BJ (cell line): ENCODE data around the gene BRAT1. TPM values are rescaled to one million over a fixed set of nuclear protein-coding genes. Genes with fewer than 3 reads are reported as not detected.

Source experiments
- CTCF ChIA-PET: fragments of 350-600 bp; formaldehyde crosslinking; extraction: SDS; loops from one replicate; lab custom pipeline; 2021; ENCODE audit warnings: antibody characterized with exemption, inconsistent platforms; lab: Yijun Ruan, JAX
- POLR2A ChIA-PET: fragments of 300-600 bp; sonication (Branson Sonifier 250); formaldehyde crosslinking; extraction: SDS; loops from one replicate; lab custom pipeline; 2021; ENCODE audit warnings: antibody characterized with exemption; lab: Charles Lee
- DNase-seq: peaks from one replicate; pipeline ENCODE4 v3.0.0-alpha.2; 2011; ENCODE audit warnings: low read depth
- H3K27me3 ChIP-seq: 2 replicates; pipeline ENCODE4 v1.6.0; 2011; ENCODE audit warnings: low read length; ENCODE audit not compliant: control insufficient read depth, insufficient read depth
- H3K36me3 ChIP-seq: 2 replicates; pipeline ENCODE4 v1.5.1; 2011; ENCODE audit warnings: low read length; ENCODE audit not compliant: control insufficient read depth, insufficient read depth
- H3K4me3 ChIP-seq: 2 replicates; pipeline ENCODE4 v1.5.1; 2011; ENCODE audit warnings: low read depth, mild to moderate bottlenecking, control low read depth, low read length
- polyA plus RNA-seq: library from polyadenylated mRNA; depleted of rRNA; stranded (reverse); fragments of >200 nt; gene quantifications from 2 replicates; pipeline ENCODE4 v1.2.3, GENCODE V29; 2011
- TF ChIP-seq, protein P1 (sequence below): IDR thresholded peaks from 2 replicates; pipeline ENCODE4 v1.5.1; 2011; ENCODE audit warnings: low read depth, mild to moderate bottlenecking, control low read depth, inconsistent platforms, low read length, moderate library complexity; ENCODE audit not compliant: insufficient read depth

Gene BRAT1
- polyA plus RNA-seq, 1 experiment = 17.9 TPM

DNA sequence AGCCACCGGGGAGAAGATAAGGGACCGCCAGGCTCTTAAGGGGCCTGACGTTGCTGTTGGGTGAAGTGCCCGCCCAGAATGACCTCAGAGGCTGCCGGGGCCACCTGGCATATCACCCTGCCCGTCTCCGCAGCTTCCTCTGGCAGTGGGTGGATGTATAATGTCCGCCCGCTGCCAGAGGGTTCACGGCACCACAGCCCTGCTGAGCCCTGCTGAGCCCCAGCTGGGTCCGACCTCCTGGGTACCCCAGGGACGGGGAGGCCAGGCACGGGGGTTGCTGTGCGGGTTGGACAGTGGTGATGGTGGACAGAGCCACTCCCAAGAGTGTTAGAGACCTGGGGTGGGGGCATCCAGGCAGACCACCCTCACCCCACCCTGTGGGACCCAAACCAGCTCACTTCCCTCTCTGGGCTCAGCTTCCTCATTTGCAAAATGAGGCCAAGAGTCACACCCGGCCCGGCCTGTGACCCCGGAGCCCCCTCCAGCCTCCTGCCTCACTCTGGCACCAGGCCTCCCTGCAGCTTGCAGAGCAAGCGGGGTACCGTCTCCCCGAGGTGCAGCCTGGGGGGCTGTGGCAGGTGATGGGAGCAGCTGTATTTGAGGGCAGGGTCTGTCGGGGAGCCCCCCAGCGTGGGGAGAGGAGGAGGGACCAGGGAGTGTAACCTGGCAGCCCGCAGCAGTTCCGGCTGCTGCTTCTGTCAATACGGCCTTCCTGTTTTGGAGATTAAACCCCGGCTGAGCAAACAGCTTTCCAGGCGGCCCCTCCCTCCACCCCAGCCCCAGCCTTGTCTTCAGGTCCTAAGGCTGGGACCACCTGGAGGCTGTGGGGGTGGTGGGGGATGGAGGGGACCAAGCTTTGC lies 44.2 kb downstream of the BRAT1 start:
- H3K36me3 ChIP-seq = no peaks in the 10 kb centered on the region
- no peak overlapping the region for H3K4me3 ChIP-seq
- TF ChIP-seq, protein P1, sequence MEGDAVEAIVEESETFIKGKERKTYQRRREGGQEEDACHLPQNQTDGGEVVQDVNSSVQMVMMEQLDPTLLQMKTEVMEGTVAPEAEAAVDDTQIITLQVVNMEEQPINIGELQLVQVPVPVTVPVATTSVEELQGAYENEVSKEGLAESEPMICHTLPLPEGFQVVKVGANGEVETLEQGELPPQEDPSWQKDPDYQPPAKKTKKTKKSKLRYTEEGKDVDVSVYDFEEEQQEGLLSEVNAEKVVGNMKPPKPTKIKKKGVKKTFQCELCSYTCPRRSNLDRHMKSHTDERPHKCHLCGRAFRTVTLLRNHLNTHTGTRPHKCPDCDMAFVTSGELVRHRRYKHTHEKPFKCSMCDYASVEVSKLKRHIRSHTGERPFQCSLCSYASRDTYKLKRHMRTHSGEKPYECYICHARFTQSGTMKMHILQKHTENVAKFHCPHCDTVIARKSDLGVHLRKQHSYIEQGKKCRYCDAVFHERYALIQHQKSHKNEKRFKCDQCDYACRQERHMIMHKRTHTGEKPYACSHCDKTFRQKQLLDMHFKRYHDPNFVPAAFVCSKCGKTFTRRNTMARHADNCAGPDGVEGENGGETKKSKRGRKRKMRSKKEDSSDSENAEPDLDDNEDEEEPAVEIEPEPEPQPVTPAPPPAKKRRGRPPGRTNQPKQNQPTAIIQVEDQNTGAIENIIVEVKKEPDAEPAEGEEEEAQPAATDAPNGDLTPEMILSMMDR = no peak
- no peak for DNase-seq
- H3K27me3 ChIP-seq = no peaks in the 10 kb centered on the region
- ChIA-PET POLR2A (no interaction called here), CTCF (interaction anchor here (0.8 to 1.3 kb wide), 2 partner anchors 11 to 42 kb away, joined by 3 to 4 read pairs; no protein-coding TSS in a partner anchor)

DNA sequence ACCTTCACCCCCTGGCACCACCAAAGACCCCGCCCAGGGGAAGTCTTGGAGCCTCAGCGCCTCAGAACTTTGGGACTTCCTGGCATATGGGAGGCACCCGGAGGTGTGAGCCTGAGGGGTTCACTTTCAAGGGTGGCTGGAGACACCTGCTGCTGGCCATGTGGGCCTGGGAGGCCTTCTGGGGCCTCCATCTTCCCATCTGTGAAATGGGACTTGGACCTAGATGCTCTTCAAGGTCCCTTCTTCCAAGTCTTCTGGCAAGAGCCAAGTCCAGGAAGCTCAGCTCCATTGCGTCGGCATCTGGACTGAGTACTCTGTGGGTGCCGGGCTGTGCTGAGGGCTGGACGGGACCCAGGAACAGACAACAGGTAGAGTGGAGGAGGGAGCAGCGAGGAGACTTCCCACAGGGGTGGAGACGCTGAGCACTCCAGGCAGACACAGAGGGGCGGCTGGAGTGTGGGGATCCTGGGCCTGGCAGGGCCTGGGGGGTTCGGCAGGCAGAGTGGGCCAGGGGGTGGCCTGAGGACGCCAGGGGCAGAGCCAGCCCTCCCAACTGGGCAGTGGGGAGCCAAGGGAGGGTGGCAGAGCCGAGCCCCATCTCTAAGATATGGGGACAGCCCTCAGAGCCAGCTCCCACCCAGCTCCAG lies 45.1 kb downstream of the BRAT1 start:
- CTCF ChIA-PET = interaction anchor here (0.8 to 1.3 kb wide), 2 partner anchors 12 to 41 kb away, joined by 3 to 4 read pairs; no protein-coding TSS in a partner anchor
- Histone ChIP-seq H3K4me3 (no peak overlapping the region), H3K36me3 (no peaks in the 10 kb centered on the region), H3K27me3 (no peaks in the 10 kb centered on the region)
- DNase-seq = no peak
- TF ChIP-seq, protein P1 = no peak
- POLR2A ChIA-PET = no interaction called here

DNA sequence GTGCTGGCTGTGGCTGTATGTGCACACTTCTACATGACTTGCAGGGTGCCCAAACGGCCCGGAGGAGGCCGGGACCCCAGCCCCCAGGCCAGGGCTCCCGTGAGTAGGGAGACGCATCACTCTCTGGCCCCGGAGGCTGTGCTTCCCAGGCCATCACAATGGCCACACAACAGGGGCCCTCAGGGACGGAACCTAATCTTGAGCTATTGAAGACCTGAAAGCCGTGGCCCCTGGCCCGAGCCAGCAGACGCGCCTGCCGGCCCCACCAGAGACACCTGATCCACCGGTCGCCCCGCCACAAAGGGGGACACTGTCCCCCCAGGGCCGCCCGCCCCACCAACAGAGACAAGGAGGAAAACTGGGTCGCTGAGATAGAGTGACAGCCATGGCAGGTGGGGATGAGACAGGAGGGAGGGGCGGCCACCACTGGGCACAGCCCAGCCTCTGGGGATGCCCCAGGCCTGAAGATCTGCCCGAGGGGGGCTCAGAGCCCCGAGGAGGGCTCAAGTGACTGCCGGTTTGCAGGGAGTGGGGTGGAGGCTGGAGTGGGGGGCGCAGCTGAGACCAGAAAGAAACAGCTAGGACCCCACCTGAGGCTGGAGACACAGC lies 45.9 kb downstream of the BRAT1 start:
- TF ChIP-seq, protein P1 = no peak
- Histone ChIP-seq H3K4me3 (no peak overlapping the region), H3K36me3 (no peaks in the 10 kb centered on the region), H3K27me3 (no peaks in the 10 kb centered on the region)
- ChIA-PET POLR2A (no interaction called here), CTCF (interaction anchor here (1.1 to 1.2 kb wide), 2 partner anchors 8 to 58 kb away, joined by 3 to 4 read pairs; no protein-coding TSS in a partner anchor)
- DNase-seq = no peak

DNA sequence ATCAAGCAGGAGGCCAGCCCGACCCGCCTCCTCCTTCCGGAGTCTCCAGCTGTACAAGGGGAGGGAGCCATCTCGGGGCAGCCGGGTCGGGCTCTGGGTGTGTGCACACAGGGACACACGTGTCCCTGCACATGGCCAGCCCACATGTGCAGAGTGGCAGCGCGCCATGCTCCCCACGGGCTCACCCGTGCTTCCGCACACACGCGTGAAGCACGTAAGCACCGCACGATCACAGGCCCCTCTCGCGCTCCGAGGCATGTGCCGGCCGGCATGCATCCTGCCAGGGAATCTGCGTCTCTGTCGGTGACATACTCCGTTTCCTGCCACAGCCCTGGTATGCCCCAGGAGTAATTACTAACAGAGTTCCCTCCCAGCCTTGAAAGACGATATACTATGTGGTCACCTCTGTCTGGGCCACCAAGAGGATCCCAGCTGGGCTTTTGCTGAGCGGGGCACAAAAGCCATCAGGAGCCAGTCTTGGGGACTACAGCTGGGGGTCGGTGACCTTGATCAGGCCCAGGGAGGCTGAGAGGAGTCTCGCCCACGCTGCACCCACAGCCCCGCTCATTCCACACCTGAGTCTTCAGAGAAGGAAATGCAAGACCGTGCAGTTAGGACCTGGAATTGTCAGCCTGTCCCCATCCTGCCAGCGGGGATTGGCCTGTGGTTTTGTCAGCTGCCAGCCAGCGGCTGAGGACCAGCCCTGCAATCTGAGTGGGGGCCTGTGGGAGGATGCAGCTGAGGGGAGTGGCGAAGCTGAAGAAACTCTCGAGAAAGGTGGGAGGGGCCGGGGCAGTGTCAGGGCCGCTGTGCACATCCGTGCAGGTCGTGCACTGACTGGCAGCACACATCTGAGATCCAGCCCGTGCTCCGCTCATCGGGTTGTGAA lies 46.8 kb downstream of the BRAT1 start:
- Histone ChIP-seq H3K4me3 (no peak overlapping the region), H3K36me3 (no peaks in the 10 kb centered on the region), H3K27me3 (no peaks in the 10 kb centered on the region)
- peak; percentile 52 for DNase-seq
- TF ChIP-seq, protein P1 = no peak
- ChIA-PET CTCF (interaction anchor here (0.7 to 1.3 kb wide), 5 partner anchors 9 to 111 kb away, joined by 3 to 4 read pairs (median 3); partner anchors contain the start of gene GRIFIN), POLR2A (no interaction called here)
